ENCODE data around the gene TENM4.

TENM4 gene

GRCh38 chr11:78791964-78792363 lies 648.9 kb downstream of the TENM4 start:
- no peak for DNase-seq

- no peak for DNase-seq
These were observed 649.6 kb downstream of the TENM4 start for GRCh38 chr11:78791254-78791653.

GRCh38 chr11:78790784-78791183 lies 650.0 kb downstream of the TENM4 start:
- DNase-seq: no peak

- no peak for DNase-seq
These were observed 651.5 kb downstream of the TENM4 start for GRCh38 chr11:78789375-78789774.

GRCh38 chr11:78788533-78788932 lies 652.3 kb downstream of the TENM4 start:
- no peak for DNase-seq

- DNase-seq: no peak
These were observed 653.1 kb downstream of the TENM4 start for GRCh38 chr11:78787696-78788095.

GRCh38 chr11:78786746-78787145 lies 654.1 kb downstream of the TENM4 start:
- no peak for DNase-seq

- no peak for DNase-seq
These were observed 654.7 kb downstream of the TENM4 start for GRCh38 chr11:78786086-78786485.

GRCh38 chr11:78784321-78785061 lies 656.3 kb downstream of the TENM4 start:
- DNase-seq: no peak

GRCh38 chr11:78783846-78784245 lies 657.0 kb downstream of the TENM4 start:
- no peak for DNase-seq

GRCh38 chr11:78783301-78783700 lies 657.5 kb downstream of the TENM4 start:
- no peak for DNase-seq

GRCh38 chr11:78782725-78783124 lies 658.1 kb downstream of the TENM4 start:
- no peak for DNase-seq

GRCh38 chr11:78780889-78781288 lies 659.9 kb downstream of the TENM4 start:
- no peak for DNase-seq

GRCh38 chr11:78773492-78773891 lies 667.3 kb downstream of the TENM4 start:
- no peak for DNase-seq

- DNase-seq: no peak
These were observed 667.8 kb downstream of the TENM4 start for GRCh38 chr11:78773077-78773476.

- DNase-seq: no peak
These were observed 668.6 kb downstream of the TENM4 start for GRCh38 chr11:78772186-78772585.

GRCh38 chr11:78770931-78771330 lies 669.9 kb downstream of the TENM4 start:
- DNase-seq: no peak

GRCh38 chr11:78768971-78769370 lies 671.9 kb downstream of the TENM4 start:
- no peak for DNase-seq

- DNase-seq: no peak
These were observed 672.5 kb downstream of the TENM4 start for GRCh38 chr11:78768345-78768744.

- DNase-seq: no peak
These were observed 673.5 kb downstream of the TENM4 start for GRCh38 chr11:78767027-78767932.

- DNase-seq: no peak
These were observed 675.9 kb downstream of the TENM4 start for GRCh38 chr11:78764946-78765345.

GRCh38 chr11:78763664-78764063 lies 677.2 kb downstream of the TENM4 start:
- DNase-seq: no peak

- DNase-seq: no peak
These were observed 678.7 kb downstream of the TENM4 start for GRCh38 chr11:78762105-78762504.

GRCh38 chr11:78759071-78759470 lies 681.8 kb downstream of the TENM4 start:
- DNase-seq: no peak

Data from bone marrow (tissue), 2 donors.